HEK293 (cell line): ENCODE results near the gene FKBP7.

Experiments
- CTCF ChIA-PET: fragments of 350-600 bp; formaldehyde crosslinking; extraction: SDS; loops from one replicate; lab custom pipeline; 2021; ENCODE audit warnings: antibody characterized with exemption; lab: Yijun Ruan, JAX
- POLR2A ChIA-PET: fragments of 300-600 bp; formaldehyde crosslinking; extraction: SDS; loops from one replicate; lab custom pipeline; 2020; ENCODE audit warnings: antibody characterized with exemption, inconsistent platforms; lab: Yijun Ruan, JAX
- H3K27ac ChIP-seq: fragments of 200-500 bp; sonication (Bioruptor generic); 2 replicates; pipeline ENCODE4 v1.5.1; 2014; ENCODE audit warnings: low read depth, low read length, control low read depth, inconsistent platforms; ENCODE audit errors: extremely low read depth
- H3K36me3 ChIP-seq, 2 experiments: fragments of 200-500 bp in 1 of 2; sonication (Bioruptor generic) in 1 of 2; 1 replicate in 1 of 2; 2 replicates in 1 of 2; pipeline ENCODE4 v1.5.1; 2014 to 2017; ENCODE audit warnings: inconsistent platforms in 2 of 2, low read length in 2 of 2; ENCODE audit not compliant: control insufficient read depth in 2 of 2, insufficient read depth in 1 of 2
- H3K4me1 ChIP-seq: fragments of 200-500 bp; sonication (Bioruptor generic); 2 replicates; pipeline ENCODE4 v1.5.1; 2014; ENCODE audit warnings: mild to moderate bottlenecking, low read length, inconsistent platforms; ENCODE audit not compliant: control insufficient read depth, insufficient read depth
- H3K4me3 ChIP-seq: 2 replicates; pipeline ENCODE4 v1.5.1; 2011; ENCODE audit warnings: low read depth, mild to moderate bottlenecking, control low read depth, low read length, moderate library complexity
- H3K9me3 ChIP-seq: fragments of 200-500 bp; sonication (Bioruptor generic); 2 replicates; pipeline ENCODE4 v1.5.1; 2014; ENCODE audit warnings: low read depth, low read length, inconsistent platforms; ENCODE audit not compliant: control insufficient read depth, insufficient read depth
- GLI2 ChIP-seq: fragments of 450-650 bp; formaldehyde crosslinking; IDR thresholded peaks from 2 replicates; pipeline ENCODE4; 2017; ENCODE audit warnings: missing biosample characterization, missing genetic modification characterization, low read depth, borderline replicate concordance
- GLIS1 ChIP-seq: fragments of 450-650 bp; formaldehyde crosslinking; IDR thresholded peaks from 2 replicates; pipeline ENCODE4 v1.5.1; 2016; ENCODE audit warnings: missing biosample characterization, missing genetic modification characterization
- KLF16 ChIP-seq: fragments of 450-650 bp; formaldehyde crosslinking; IDR thresholded peaks from 2 replicates; pipeline ENCODE4 v1.5.1; 2017; ENCODE audit warnings: missing biosample characterization, missing genetic modification characterization
- ZBTB8A ChIP-seq: fragments of 450-650 bp; formaldehyde crosslinking; IDR thresholded peaks from 2 replicates; pipeline ENCODE4 v1.5.1; 2016; ENCODE audit warnings: missing biosample characterization, missing genetic modification characterization
- ZNF223 ChIP-seq: fragments of 450-650 bp; formaldehyde crosslinking; IDR thresholded peaks from 2 replicates; pipeline ENCODE4 v1.5.1; 2016; ENCODE audit warnings: missing biosample characterization, missing genetic modification characterization
- ZNF501 ChIP-seq: fragments of 450-650 bp; formaldehyde crosslinking; IDR thresholded peaks from 2 replicates; pipeline ENCODE4 v1.5.1; 2016; ENCODE audit warnings: missing biosample characterization, missing genetic modification characterization
- ZNF747 ChIP-seq: fragments of 450-650 bp; formaldehyde crosslinking; IDR thresholded peaks from 2 replicates; pipeline ENCODE4 v1.5.1; 2016; ENCODE audit warnings: missing biosample characterization, missing genetic modification characterization
- TF ChIP-seq, protein P1 (sequence below): fragments of 450-650 bp; formaldehyde crosslinking; IDR thresholded peaks from 2 replicates; pipeline ENCODE4 v1.5.1; 2016; ENCODE audit warnings: missing biosample characterization, missing genetic modification characterization
- TF ChIP-seq, protein P2 (sequence below): fragments of 450-650 bp; formaldehyde crosslinking; IDR thresholded peaks from 2 replicates; pipeline ENCODE4 v1.5.1; 2016; ENCODE audit warnings: missing biosample characterization, missing genetic modification characterization
- TF ChIP-seq, protein P3 (sequence below): fragments of 450-650 bp; formaldehyde crosslinking; IDR thresholded peaks from 2 replicates; pipeline ENCODE4 v1.5.1; 2016; ENCODE audit warnings: missing biosample characterization, missing genetic modification characterization
- TF ChIP-seq, protein P4 (sequence below): fragments of 450-650 bp; formaldehyde crosslinking; IDR thresholded peaks from 2 replicates; pipeline ENCODE4 v1.5.0; 2017; ENCODE audit warnings: missing biosample characterization, missing genetic modification characterization, borderline replicate concordance

FKBP7 gene

DNA sequence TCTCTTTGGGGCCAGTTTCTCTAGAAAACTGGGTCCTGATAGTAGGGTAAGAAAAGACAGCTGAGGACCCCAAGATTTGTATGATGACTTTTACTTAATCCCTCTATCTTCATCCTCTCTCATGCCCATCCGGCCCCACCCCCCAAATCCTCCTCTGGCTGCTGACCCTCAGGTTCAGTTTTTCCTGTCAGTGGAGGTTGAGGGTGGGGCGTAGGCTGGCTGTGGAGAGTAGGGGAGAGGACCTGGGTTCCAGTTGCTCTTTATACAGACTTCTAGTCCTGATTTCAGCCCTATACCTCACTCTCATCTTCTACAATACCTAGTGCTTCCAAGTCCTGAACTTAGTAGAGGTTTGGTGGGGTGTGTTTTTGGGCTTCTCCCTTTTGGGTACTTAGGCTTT lies 30.2 kb upstream of the FKBP7 start:
- ChIA-PET POLR2A (no interaction called here), CTCF (interaction anchor here (0.7 kb wide), 2 partner anchors 11 to 20 kb away, joined by 3 to 4 read pairs; no protein-coding TSS in a partner anchor)
- Histone ChIP-seq H3K4me3 (no peak overlapping the region), H3K36me3 (peaks cover 9 to 31% of the 10 kb centered on the region in 2 experiments; a peak in 2 of 3 replicates), H3K4me1 (no peaks in the 10 kb centered on the region), H3K9me3 (no peaks in the 10 kb centered on the region), H3K27ac (no peak overlapping the region)
- TF ChIP-seq, protein P1, sequence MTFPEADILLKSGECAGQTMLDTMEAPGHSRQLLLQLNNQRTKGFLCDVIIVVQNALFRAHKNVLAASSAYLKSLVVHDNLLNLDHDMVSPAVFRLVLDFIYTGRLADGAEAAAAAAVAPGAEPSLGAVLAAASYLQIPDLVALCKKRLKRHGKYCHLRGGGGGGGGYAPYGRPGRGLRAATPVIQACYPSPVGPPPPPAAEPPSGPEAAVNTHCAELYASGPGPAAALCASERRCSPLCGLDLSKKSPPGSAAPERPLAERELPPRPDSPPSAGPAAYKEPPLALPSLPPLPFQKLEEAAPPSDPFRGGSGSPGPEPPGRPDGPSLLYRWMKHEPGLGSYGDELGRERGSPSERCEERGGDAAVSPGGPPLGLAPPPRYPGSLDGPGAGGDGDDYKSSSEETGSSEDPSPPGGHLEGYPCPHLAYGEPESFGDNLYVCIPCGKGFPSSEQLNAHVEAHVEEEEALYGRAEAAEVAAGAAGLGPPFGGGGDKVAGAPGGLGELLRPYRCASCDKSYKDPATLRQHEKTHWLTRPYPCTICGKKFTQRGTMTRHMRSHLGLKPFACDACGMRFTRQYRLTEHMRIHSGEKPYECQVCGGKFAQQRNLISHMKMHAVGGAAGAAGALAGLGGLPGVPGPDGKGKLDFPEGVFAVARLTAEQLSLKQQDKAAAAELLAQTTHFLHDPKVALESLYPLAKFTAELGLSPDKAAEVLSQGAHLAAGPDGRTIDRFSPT (tag by site-specific recombination): no peak
- TF ChIP-seq, protein P2, sequence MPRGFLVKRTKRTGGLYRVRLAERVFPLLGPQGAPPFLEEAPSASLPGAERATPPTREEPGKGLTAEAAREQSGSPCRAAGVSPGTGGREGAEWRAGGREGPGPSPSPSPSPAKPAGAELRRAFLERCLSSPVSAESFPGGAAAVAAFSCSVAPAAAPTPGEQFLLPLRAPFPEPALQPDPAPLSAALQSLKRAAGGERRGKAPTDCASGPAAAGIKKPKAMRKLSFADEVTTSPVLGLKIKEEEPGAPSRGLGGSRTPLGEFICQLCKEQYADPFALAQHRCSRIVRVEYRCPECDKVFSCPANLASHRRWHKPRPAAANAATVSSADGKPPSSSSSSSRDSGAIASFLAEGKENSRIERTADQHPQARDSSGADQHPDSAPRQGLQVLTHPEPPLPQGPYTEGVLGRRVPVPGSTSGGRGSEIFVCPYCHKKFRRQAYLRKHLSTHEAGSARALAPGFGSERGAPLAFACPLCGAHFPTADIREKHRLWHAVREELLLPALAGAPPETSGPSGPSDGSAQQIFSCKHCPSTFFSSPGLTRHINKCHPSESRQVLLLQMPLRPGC: no peak
- TF ChIP-seq KLF16 (tag by site-specific recombination) (no peak), GLI2 (no peak)

DNA sequence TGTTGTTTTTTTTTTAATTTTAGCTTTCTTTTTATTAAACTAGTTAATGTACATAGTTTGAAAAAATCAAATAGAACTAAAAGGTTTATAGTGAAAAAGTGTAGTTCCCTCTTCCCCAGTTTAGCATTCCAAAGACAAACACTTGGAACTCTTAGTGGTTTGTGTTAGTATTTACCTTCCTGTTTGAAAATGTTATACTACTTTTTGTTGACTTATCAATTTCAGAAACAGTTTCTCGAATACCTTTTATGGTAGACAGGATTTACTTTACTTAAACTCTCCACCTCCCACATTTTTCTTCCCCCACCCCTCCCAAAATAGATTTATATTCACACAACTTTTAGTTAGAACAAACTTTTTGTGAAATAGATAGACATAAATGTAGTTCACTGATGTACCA lies 28.5 kb upstream of the FKBP7 start:
- TF ChIP-seq ZBTB8A (tag by site-specific recombination): no peak
- TF ChIP-seq ZNF501 (tag by site-specific recombination): no peak
- no peak for TF ChIP-seq ZNF223
- TF ChIP-seq, protein P3, sequence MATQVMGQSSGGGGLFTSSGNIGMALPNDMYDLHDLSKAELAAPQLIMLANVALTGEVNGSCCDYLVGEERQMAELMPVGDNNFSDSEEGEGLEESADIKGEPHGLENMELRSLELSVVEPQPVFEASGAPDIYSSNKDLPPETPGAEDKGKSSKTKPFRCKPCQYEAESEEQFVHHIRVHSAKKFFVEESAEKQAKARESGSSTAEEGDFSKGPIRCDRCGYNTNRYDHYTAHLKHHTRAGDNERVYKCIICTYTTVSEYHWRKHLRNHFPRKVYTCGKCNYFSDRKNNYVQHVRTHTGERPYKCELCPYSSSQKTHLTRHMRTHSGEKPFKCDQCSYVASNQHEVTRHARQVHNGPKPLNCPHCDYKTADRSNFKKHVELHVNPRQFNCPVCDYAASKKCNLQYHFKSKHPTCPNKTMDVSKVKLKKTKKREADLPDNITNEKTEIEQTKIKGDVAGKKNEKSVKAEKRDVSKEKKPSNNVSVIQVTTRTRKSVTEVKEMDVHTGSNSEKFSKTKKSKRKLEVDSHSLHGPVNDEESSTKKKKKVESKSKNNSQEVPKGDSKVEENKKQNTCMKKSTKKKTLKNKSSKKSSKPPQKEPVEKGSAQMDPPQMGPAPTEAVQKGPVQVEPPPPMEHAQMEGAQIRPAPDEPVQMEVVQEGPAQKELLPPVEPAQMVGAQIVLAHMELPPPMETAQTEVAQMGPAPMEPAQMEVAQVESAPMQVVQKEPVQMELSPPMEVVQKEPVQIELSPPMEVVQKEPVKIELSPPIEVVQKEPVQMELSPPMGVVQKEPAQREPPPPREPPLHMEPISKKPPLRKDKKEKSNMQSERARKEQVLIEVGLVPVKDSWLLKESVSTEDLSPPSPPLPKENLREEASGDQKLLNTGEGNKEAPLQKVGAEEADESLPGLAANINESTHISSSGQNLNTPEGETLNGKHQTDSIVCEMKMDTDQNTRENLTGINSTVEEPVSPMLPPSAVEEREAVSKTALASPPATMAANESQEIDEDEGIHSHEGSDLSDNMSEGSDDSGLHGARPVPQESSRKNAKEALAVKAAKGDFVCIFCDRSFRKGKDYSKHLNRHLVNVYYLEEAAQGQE (tag by site-specific recombination): no peak
- no peak for TF ChIP-seq ZNF747 (tag by site-specific recombination)
- TF ChIP-seq, all 188 proteins: peak for 0
- ChIA-PET POLR2A (no interaction called here), CTCF (interaction anchor here (1.5 kb wide), 1 partner anchor 16 kb away, joined by 6 read pairs; no protein-coding TSS in a partner anchor)
- no peak overlapping the region for H3K4me3 ChIP-seq
- no peaks in the 10 kb centered on the region for H3K4me1 ChIP-seq
- H3K27ac ChIP-seq: no peak overlapping the region
- H3K9me3 ChIP-seq: no peaks in the 10 kb centered on the region
- H3K36me3 ChIP-seq: peaks cover 26 to 48% of the 10 kb centered on the region in 2 experiments

DNA sequence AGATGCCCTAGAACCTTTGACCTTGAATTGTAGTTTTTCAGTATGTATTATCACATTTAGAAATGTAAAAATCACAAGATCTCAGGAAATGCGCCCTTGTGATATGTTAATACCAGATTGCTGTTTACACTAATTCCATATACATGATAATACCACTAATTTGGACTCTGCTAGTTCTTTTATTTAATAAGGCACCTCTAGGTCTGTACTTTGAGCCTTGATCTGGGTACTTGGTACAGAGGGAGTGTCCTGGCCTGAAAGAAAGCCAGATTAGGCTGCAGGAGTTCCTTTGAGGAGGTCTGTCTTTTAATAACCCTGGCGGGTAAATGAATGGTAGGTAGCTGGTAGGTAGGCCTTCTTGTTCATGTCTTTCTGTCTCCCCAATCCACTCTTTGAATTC lies 28.1 kb upstream of the FKBP7 start:
- peaks cover 26 to 52% of the 10 kb centered on the region in 2 experiments for H3K36me3 ChIP-seq
- POLR2A ChIA-PET: no interaction called here
- TF ChIP-seq, protein P4, sequence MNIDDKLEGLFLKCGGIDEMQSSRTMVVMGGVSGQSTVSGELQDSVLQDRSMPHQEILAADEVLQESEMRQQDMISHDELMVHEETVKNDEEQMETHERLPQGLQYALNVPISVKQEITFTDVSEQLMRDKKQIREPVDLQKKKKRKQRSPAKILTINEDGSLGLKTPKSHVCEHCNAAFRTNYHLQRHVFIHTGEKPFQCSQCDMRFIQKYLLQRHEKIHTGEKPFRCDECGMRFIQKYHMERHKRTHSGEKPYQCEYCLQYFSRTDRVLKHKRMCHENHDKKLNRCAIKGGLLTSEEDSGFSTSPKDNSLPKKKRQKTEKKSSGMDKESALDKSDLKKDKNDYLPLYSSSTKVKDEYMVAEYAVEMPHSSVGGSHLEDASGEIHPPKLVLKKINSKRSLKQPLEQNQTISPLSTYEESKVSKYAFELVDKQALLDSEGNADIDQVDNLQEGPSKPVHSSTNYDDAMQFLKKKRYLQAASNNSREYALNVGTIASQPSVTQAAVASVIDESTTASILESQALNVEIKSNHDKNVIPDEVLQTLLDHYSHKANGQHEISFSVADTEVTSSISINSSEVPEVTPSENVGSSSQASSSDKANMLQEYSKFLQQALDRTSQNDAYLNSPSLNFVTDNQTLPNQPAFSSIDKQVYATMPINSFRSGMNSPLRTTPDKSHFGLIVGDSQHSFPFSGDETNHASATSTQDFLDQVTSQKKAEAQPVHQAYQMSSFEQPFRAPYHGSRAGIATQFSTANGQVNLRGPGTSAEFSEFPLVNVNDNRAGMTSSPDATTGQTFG (tag by site-specific recombination): no peak
- TF ChIP-seq GLIS1 (tag by site-specific recombination): no peak
- TF ChIP-seq, all 188 proteins: peak for 0

More for the DNA sequence above, 28.1 kb upstream of the FKBP7 start:
- Histone ChIP-seq H3K27ac (no peak overlapping the region), H3K4me3 (no peak overlapping the region), H3K9me3 (no peaks in the 10 kb centered on the region), H3K4me1 (no peaks in the 10 kb centered on the region)
- CTCF ChIA-PET: interaction anchor here (1.5 kb wide), 2 partner anchors 11 to 16 kb away, joined by 3 to 6 read pairs; no protein-coding TSS in a partner anchor
